ENCODE data around the gene APBB2.

Gene APBB2

GRCh38 chr4:40897557-40898203 lies 316.7 kb downstream of the APBB2 start:
- peak; percentile 57 for DNase-seq (ENCODE audit: low spot score)

GRCh38 chr4:40890764-40891163 lies 323.6 kb downstream of the APBB2 start:
- no peak for DNase-seq (ENCODE audit: low spot score)

GRCh38 chr4:40890199-40890598 lies 324.1 kb downstream of the APBB2 start:
- DNase-seq (ENCODE audit: low spot score): no peak

- no peak for DNase-seq (ENCODE audit: low spot score)
Observed at GRCh38 chr4:40888933-40889332, 325.4 kb downstream of the APBB2 start.

- no peak for DNase-seq (ENCODE audit: low spot score)
Observed at GRCh38 chr4:40887764-40888131, 326.6 kb downstream of the APBB2 start.

- DNase-seq (ENCODE audit: low spot score): no peak
Observed at GRCh38 chr4:40886931-40887763, 327.2 kb downstream of the APBB2 start.

GRCh38 chr4:40881851-40882250 lies 332.5 kb downstream of the APBB2 start:
- DNase-seq (ENCODE audit: low spot score): no peak

- DNase-seq (ENCODE audit: low spot score): no peak
Observed at GRCh38 chr4:40881096-40881495, 333.2 kb downstream of the APBB2 start.

GRCh38 chr4:40878548-40879055 lies 335.7 kb downstream of the APBB2 start:
- no peak for DNase-seq (ENCODE audit: low spot score)

GRCh38 chr4:40877081-40877480 lies 337.3 kb downstream of the APBB2 start:
- DNase-seq (ENCODE audit: low spot score): no peak

GRCh38 chr4:40875507-40876150 lies 338.7 kb downstream of the APBB2 start:
- DNase-seq (ENCODE audit: low spot score): no peak

- DNase-seq (ENCODE audit: low spot score): no peak
Observed at GRCh38 chr4:40874901-40875300, 339.4 kb downstream of the APBB2 start.

- no peak for DNase-seq (ENCODE audit: low spot score)
Observed at GRCh38 chr4:40874331-40874730, 340.0 kb downstream of the APBB2 start.

GRCh38 chr4:40871695-40872250 lies 342.6 kb downstream of the APBB2 start:
- DNase-seq (ENCODE audit: low spot score): no peak

GRCh38 chr4:40870150-40870549 lies 344.2 kb downstream of the APBB2 start:
- DNase-seq (ENCODE audit: low spot score): no peak

- no peak for DNase-seq (ENCODE audit: low spot score)
Observed at GRCh38 chr4:40865696-40866095, 348.6 kb downstream of the APBB2 start.

- no peak for DNase-seq (ENCODE audit: low spot score)
Observed at GRCh38 chr4:40864531-40864930, 349.8 kb downstream of the APBB2 start.

- DNase-seq (ENCODE audit: low spot score): no peak
Observed at GRCh38 chr4:40858962-40859361, 355.4 kb downstream of the APBB2 start.

GRCh38 chr4:40857956-40858355 lies 356.4 kb downstream of the APBB2 start:
- no peak for DNase-seq (ENCODE audit: low spot score)

- DNase-seq (ENCODE audit: low spot score): no peak
Observed at GRCh38 chr4:40856840-40857362, 357.4 kb downstream of the APBB2 start.

- DNase-seq (ENCODE audit: low spot score): no peak
Observed at GRCh38 chr4:40856277-40856839, 358.0 kb downstream of the APBB2 start.

GRCh38 chr4:40850496-40850895 lies 363.8 kb downstream of the APBB2 start:
- DNase-seq (ENCODE audit: low spot score): no peak
